HG03135 (cell line): ENCODE measurements around the gene CPA1.

ENCODE experiments used
- ATAC-seq: cut with Tn5 transposase; IDR thresholded peaks from one replicate; pipeline ENCODE4 v1.9.1; 2021; ENCODE audit warnings: mild to moderate bottlenecking, moderate library complexity; ENCODE audit not compliant: unreplicated experiment

The CPA1 gene

DNA sequence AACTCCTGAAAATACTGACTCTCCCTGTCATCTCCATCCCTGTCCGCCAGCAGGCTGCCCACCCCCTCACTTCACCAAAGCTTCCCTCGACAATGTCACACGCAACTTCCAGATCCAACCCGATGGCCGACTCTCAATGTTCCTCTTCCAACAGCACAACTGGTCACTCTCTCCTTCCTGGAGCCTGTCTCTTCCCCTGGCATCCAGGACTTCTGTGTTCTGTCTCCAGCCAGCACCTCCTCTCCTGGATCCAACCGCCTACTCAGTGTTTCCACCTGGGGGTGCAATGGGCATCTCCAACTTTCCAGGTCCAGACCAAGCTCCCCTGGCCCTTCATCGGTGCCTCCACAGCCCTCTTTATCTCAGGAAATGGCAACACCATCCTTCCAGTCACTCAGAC lies 27.1 kb upstream of the CPA1 start:
- no peak for ATAC-seq

DNA sequence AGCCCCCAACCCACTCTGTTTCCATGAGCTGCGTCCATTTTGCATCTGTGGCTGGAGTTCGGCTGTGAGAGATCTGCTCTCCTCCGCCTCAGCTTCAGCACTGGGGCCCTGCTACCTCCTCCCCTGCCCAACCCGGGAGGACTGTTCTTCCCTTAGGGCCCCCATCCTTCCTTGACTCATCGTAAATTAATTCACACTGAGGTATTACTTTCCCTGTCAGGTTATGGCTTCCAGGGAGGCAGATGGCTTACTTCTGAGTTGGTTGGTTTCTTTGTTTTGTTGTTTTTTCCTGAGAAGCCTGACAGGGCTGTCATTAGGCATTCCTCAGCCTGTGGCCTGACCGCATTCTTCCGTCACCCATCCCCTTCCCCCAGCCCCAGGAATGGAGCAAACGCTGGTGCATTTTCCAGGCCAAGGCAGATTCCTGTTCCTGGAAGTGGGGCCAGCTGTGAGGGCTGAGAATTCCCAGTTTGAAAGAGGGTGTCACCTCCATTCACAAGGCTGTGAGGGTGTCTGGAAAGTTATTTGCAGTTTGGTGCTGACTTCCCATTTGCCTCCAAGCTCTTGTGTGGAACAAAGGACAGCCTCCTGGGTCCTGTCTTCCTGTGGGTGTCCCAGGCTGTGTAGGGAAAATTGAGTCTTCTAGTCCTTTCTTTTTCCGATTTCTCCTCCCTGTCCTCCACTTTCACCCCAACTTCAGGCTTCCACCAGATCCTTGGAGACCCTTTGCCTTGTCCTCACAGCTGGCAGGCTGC lies 24.0 kb upstream of the CPA1 start:
- no peak for ATAC-seq

DNA sequence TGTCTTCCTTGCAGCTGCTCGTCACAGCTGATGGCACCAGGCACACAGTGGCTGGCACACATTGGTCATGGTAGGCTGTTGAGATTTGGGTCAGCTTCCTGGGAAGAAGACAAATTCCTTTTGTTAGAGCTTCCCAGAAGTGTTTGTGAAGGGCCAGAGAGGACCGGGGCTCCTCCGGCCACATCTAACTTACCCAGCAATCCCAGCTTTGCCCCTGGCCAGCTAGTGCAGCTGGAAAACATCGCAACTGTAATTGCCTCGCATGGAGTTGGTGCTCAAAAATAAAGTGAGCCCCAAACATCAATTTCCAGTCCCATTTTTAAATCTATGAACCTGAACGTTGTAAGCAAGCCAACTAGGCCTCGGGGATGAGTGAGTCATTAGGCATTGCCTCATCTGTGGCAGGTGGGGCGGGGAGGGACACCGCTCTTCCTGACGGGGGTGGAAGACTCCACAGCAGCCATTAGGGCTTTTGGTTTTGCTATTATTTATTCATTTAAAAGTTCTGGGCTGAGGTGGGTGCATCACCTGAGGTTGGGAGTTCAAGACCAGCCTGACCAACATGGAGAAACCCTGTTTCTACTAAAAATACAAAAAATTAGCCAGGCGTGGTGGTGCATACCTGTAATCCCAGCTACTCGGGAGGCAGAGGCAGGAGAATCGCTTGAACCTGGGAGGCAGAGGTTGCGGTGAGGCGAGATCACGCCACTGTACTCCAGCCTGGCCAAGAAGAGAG lies 23.2 kb upstream of the CPA1 start:
- no peak for ATAC-seq

DNA sequence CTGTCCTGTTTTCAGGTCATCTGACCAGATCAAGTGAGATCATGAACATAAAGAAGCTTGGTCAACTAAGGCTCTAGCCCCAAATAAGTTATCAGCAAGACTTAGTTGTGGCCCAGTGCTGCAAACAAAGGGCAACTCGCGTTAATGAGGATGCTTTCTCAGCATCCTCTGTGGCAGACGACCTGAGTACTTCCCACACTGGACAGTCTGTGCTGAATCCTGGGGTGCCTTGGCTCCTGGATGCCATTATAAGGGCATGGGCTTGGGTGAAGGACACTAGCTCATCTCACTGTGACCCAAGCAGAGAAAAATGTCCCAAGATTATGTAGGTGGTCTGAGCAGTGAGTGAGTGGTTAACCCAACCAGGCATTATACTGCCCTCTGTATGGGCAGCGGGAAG lies 21.8 kb upstream of the CPA1 start:
- no peak for ATAC-seq

DNA sequence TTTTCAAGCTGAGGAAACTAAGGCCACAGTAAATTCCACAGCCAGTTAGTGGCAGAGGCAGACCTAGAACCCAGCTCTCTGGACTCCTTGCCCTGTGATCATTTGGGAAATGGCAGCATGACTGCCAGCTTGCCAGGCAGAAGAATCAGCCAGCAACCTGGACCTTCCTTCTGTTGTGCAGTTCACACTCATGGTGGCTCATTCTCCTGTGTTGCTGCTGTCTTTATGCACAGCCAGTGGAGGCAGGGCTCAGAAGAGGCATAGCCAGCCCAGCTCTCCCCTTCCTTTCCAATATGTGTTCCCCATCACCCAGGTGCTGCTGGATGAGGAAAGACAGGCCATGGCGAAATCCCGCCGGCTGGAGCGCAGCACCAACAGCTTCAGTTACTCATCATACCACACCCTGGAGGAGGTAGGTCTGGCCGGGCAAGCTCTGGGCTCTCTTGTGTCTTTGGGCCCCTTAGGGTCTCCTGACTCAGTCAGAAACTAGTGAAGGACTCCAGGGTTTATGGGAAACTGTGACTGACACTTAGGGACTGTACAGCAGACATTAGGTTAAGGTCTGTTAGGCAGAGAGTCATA lies 20.9 kb upstream of the CPA1 start:
- ATAC-seq, result no peak

DNA sequence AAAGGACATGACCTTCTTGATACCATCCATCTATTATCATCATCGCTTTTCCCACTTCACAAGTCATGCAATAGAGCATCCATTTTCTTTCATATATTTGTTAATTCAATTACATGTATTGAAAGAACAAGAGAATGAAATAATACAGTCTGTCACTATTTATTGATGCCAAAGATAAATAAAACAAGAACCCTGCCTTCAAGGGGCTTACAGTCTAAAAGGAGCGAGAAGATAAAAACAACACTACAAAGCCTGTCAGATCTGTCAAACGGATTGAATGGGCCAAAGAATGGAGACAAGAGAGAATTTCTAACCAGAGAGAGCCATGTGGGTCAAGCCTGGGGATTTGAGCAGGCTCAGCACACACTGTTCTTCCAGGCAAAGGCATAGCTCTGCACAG lies 19.8 kb upstream of the CPA1 start:
- ATAC-seq, result no peak

DNA sequence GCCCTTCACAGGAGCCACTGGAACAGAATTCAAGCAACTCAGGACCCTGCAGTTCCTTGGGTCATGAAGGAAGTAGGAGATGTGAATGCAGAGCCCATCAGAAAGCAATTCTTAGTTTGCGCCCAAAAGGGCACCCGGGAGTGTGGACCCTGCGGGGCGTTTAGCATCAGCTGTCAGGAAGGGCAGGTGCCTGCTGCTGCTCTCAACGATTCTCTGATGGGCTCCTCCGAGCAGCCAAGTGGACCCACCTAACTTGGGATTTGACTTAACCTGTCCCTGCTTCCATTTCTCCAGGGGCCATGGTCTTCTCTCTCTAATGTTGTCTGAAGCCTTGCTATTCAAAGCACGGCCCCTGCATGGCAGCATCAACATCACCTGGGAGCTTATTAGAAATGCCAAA lies 18.6 kb upstream of the CPA1 start:
- no peak for ATAC-seq

DNA sequence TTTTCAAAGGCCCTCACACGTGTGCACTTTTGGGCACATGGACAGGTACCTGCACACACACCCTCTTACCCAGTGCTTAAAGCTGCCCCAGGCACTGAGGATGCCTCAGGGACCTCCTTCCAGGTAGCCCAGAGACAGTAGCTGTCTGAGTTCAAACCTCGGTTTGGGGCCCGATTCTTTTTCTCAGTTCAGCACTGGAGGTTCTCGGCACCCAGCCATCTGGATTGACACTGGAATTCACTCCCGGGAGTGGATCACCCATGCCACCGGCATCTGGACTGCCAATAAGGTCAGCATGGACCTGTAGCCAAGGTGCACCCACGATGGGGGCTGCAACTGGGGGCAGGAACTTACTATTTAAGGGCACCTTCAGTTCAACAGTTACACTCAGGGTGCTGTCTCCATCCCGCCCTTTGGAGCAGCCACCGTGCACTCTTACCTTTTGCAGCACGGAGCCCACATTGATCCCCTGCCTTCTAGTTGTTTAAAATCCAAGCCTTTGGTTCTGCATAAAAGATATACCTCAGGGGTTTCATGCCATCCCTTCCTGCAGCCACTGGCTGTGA lies 18.0 kb upstream of the CPA1 start:
- ATAC-seq, result no peak

DNA sequence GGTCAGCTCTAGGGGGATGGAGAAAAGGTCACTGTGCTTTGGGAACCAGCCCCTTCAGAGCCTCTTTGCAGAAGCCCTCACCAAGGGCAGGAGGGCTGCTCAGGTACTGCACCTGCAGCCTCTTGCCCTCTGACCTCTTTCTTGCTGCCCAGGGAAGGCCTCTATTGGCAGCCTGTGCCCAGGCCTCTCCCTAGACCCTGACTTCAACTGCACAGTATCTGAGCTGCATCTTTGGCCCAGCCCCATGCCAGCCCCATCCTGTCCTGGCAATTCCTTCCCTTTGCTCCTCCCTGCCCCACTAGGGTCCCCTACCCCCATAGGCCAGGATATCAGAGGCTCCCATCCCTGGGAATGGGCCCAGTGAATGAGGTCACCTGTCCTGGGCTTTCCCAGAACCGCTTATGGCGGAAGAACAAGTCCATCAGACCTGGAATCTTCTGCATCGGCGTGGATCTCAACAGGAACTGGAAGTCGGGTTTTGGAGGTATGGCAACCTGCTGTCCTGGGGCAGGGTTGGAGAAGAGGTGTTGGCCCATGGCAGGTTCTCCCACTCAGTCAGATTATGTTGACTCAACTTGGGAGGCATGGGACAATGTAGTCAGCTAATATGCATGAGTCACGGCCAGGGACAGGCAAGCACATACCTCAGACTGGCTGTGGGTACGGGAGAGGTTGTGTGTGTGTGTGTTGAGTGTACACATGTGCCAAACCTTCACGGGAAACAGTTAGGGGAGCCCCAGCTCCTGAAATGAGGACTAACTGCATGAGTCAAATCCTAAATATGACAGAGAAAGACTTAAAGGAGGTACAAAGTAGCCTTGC lies 17.1 kb upstream of the CPA1 start:
- ATAC-seq, result no peak

DNA sequence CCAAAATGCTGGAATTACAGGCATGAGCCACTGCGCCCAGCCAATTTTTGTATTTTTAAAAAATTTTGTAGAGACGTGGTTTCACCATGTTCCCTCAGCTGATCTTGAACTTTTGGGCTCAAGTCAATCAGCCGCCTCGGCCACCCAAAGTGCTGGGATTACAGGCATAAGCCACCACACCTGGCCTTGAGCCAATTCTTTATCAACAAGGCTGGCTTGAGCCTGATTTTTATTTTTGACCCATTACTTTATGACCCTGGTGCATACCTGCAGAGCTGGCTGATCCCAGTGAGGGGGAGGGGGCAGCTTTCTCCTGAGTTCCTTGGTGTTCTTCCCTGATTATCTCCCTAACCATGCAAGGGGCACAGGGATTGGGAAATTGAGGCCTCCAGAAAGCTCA lies 15.8 kb upstream of the CPA1 start:
- ATAC-seq, result no peak

DNA sequence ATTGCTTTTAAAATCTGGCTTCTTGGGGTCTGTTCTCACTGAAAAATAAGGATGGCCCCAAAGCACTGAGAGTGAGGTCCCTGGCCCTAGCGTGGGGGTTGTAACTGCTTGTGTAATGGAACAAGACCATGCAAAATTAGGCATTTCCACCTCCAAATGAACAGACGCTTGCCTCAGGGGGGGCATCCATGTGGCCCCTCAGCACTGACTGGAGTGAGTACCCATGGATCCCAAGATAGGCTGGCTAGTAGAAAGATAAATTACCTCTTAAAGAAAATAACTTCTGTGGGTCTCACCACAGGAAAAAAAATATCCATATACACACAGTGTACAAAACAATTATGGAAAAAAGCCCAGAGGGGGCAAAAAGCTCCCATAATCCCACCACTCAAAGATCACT lies 15.2 kb upstream of the CPA1 start:
- ATAC-seq, result no peak

DNA sequence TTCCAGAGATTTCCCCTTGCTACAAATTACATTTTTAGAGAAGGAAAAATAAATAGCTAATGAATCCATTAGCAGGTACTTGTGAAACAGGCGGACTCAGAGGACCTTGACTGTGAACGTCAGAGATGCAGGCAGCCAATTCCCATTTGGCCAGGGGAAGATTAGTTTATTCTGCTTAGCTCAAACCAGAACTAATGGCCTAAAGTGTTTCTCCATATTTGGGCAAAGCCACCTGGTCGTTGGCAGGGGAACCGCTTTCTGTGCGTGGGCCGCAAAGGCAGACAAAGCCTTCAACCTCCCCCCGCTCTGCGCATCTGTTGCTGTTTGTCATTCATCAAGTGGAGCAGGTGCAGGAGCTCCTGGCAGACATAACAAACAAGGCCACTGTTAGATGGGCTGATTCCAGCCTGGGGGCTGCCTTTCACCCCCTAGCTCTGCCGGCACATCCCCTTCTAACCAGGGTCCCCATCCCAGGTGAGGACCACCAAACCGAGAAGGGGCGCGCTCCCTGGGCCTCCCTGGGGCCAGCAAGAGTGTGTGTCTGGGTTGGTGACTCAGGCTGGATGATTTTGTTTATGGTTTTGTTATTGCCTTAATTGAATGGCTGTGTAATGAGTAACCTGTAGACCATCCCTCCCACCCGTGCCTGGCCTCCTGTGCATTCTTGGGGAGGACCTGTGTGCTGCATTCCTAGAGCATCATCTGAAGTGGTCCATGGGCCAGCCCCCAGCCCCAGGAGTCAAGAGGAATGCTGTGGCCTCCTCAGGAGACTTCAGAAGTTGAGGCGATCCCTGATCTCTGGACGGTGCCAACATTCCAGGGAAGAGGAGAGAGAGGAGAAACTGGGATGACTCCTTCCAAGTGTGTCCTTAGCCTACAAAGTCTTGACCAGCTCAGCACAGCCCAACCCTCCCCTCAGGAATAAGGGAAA lies 14.5 kb upstream of the CPA1 start:
- ATAC-seq, result peak; percentile 57

DNA sequence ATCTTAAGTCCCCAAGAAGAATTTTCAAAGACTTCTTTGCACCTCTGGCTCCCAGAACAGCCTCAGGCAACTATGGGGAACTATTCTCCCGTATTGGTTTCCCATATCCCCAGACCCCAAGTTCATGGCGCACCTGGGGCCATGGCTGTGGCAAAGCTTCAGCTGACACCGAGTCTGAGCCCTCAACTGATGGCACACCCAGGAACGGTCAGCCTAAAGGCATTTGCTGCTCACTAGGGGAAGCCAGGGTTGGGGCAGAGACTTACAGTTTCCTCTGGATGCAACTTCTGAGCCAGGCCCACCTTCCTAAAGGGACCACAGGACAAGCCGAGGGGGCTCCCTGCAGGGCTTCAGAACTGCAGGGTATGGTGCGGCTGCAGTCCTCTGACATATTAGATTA lies 13.7 kb upstream of the CPA1 start:
- ATAC-seq, result no peak

DNA sequence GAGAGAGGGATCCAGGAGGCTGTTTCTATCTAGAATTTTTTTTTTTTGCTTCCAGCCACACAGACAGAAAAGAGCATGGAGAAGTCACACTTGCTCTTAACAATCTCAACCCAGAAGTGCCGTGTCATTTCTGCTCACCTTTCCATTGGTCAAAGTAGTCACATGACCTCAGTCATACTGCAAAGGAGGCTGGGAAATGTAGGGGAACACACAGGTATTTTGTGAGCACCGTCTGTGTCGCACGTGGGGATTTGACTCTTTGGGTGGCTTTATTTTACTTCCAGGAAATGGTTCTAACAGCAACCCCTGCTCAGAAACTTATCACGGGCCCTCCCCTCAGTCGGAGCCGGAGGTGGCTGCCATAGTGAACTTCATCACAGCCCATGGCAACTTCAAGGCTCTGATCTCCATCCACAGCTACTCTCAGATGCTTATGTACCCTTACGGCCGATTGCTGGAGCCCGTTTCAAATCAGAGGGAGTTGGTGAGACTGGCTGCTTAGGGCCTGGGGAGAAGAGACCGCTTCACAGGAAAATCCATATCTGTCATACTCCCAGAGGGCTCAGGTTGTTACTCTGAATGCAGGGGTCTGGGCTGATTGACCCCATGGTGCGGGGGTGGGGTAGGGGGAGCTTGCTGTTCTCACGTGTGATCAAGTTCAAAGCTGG lies 13.1 kb upstream of the CPA1 start:
- ATAC-seq, result no peak

DNA sequence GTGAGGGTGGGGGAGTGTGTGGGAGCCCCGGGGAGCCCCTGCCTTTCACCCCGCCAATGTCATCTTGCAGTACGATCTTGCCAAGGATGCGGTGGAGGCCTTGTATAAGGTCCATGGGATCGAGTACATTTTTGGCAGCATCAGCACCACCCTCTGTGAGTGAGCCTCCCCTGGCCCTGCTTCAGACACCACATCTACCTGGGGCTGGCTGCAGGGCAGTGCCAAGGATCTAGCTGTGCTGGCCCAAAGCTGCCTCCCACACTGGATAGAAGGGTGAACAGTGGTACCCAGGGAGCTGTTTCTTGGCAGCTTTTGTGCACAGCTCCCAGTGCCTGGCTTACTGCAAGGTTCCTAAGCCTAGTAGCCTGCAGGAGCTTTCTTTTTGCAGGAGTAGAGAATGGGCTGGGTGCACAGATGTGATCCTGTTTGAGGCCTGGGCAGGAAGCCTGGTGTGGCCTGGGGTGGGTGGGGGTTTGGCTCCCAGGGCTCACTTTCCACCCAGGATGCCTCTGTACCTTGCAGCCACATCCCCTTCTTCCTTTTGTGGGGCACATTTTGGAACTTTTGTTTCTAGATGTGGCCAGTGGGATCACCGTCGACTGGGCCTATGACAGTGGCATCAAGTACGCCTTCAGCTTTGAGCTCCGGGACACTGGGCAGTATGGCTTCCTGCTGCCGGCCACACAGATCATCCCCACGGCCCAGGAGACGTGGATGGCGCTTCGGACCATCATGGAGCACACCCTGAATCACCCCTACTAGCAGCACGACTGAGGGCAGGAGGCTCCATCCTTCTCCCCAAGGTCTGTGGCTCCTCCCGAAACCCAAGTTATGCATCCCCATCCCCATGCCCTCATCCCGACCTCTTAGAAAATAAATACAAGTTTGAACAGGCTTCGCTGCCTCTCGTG lies 12.2 kb upstream of the CPA1 start:
- no peak for ATAC-seq

DNA sequence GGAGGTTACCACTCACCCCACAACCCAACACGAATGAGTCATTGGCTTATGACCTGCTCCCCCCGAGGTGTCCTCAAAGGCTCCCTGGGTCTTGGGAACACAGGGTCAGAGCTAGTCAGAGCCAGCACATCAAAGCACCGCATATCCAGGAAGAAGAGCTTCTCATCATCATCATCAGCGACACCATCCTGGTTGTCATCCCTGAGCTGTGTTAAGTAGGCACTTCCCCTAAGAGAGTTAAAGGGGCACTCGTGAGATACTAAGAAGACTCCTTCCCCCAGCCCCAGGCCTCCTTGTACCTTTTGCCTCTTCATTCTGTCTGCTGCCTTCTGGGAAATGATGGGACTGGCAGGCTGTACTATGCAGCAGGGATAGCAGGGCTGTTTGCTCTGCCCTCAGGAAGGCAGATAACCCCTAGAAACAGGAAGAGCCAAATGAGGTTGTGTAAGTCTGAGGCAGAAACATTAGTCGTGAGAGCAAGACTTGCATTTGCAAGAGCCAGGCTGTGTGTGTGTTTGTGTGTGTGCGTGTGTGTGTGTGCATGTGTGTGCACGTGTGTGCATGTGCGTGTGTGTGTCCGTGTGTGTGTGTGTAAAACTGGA lies 11.1 kb upstream of the CPA1 start:
- no peak for ATAC-seq

DNA sequence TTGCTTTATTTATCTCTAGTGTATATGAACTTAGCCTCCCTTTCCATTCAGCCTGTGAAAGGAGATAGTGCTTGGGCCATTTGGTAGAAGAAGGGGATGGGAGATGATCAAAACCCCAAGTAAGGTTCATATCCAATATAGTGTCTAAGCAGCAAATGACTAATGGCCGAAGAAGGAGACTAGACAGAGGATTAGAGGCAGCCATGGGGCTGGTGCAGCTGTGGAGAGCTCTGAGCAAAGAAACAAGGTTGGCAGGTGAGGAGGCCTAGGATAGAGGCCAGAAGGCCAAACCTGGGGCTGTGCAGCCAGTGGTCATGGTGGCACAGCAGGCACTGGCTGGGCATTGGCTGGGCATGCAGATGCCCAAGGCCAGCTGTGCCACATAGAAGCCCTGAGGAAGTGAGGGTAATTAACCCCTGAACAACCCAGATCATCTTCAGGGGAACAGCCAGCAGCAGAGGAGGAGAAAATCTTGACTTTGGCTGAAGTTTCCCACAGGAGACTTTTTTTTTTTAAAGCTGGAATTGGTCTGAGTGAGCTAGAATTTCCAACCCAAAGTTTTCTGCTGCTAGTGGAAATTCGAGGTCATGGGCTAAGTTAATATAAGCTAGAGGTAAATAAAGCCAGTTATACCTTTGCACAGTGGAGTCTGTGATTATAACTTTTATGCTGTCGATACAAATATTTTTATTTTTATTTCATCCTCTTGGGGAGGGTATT lies 10.3 kb upstream of the CPA1 start:
- no peak for ATAC-seq
